HEK293 (cell line): ENCODE results near the gene ZSCAN32.
A peak's percentile ranks its signal among the peaks of the same experiment; 100 is the strongest.

Experiments used
- CTCF ChIA-PET: fragments of 350-600 bp; formaldehyde crosslinking; extraction: SDS; loops from one replicate; lab custom pipeline; 2021; ENCODE audit warnings: antibody characterized with exemption; lab: Yijun Ruan, JAX
- POLR2A ChIA-PET: fragments of 300-600 bp; formaldehyde crosslinking; extraction: SDS; loops from one replicate; lab custom pipeline; 2020; ENCODE audit warnings: antibody characterized with exemption, inconsistent platforms; lab: Yijun Ruan, JAX
- H3K27ac ChIP-seq: fragments of 200-500 bp; sonication (Bioruptor generic); 2 replicates; pipeline ENCODE4 v1.5.1; 2014; ENCODE audit warnings: low read depth, low read length, control low read depth, inconsistent platforms; ENCODE audit errors: extremely low read depth
- H3K36me3 ChIP-seq, 2 experiments: fragments of 200-500 bp in 1 of 2; sonication (Bioruptor generic) in 1 of 2; 1 replicate in 1 of 2; 2 replicates in 1 of 2; pipeline ENCODE4 v1.5.1; 2014 to 2017; ENCODE audit warnings: inconsistent platforms in 2 of 2, low read length in 2 of 2; ENCODE audit not compliant: control insufficient read depth in 2 of 2, insufficient read depth in 1 of 2
- H3K4me1 ChIP-seq: fragments of 200-500 bp; sonication (Bioruptor generic); 2 replicates; pipeline ENCODE4 v1.5.1; 2014; ENCODE audit warnings: mild to moderate bottlenecking, low read length, inconsistent platforms; ENCODE audit not compliant: control insufficient read depth, insufficient read depth
- H3K4me3 ChIP-seq: 2 replicates; pipeline ENCODE4 v1.5.1; 2011; ENCODE audit warnings: low read depth, mild to moderate bottlenecking, control low read depth, low read length, moderate library complexity
- H3K9me3 ChIP-seq: fragments of 200-500 bp; sonication (Bioruptor generic); 2 replicates; pipeline ENCODE4 v1.5.1; 2014; ENCODE audit warnings: low read depth, low read length, inconsistent platforms; ENCODE audit not compliant: control insufficient read depth, insufficient read depth
- EGR2 ChIP-seq: fragments of 450-650 bp; formaldehyde crosslinking; IDR thresholded peaks from 2 replicates; pipeline ENCODE4 v1.5.1; 2016; ENCODE audit warnings: low read depth, missing biosample characterization, missing genetic modification characterization
- MYNN ChIP-seq: fragments of 450-650 bp; formaldehyde crosslinking; IDR thresholded peaks from 2 replicates; pipeline ENCODE4 v1.5.1; 2016; ENCODE audit warnings: missing biosample characterization, missing genetic modification characterization, borderline replicate concordance
- SCRT2 ChIP-seq: fragments of 450-650 bp; formaldehyde crosslinking; IDR thresholded peaks from 2 replicates; pipeline ENCODE4 v1.5.1; 2016; ENCODE audit warnings: missing biosample characterization, missing genetic modification characterization
- SP2 ChIP-seq: fragments of 450-650 bp; formaldehyde crosslinking; IDR thresholded peaks from 2 replicates; pipeline ENCODE4 v1.5.1; 2016; ENCODE audit warnings: missing biosample characterization, missing genetic modification characterization
- SP3 ChIP-seq: fragments of 450-650 bp; formaldehyde crosslinking; IDR thresholded peaks from 2 replicates; pipeline ENCODE4 v1.5.1; 2016; ENCODE audit warnings: missing biosample characterization, missing genetic modification characterization
- ZNF155 ChIP-seq: fragments of 450-650 bp; formaldehyde crosslinking; IDR thresholded peaks from 2 replicates; pipeline ENCODE4 v1.5.1; 2016; ENCODE audit warnings: missing biosample characterization, missing genetic modification characterization
- ZNF174 ChIP-seq: fragments of 450-650 bp; formaldehyde crosslinking; IDR thresholded peaks from 2 replicates; pipeline ENCODE4 v1.5.0; 2017; ENCODE audit warnings: missing biosample characterization, mild to moderate bottlenecking, missing genetic modification characterization
- ZNF248 ChIP-seq: fragments of 450-650 bp; formaldehyde crosslinking; IDR thresholded peaks from 2 replicates; pipeline ENCODE4 v1.5.1; 2017; ENCODE audit warnings: missing biosample characterization, missing genetic modification characterization
- ZNF366 ChIP-seq: fragments of 450-650 bp; formaldehyde crosslinking; conservative IDR thresholded peaks from 2 replicates; pipeline ENCODE4 v1.5.1; 2016; ENCODE audit warnings: missing biosample characterization, missing genetic modification characterization
- ZNF398 ChIP-seq: fragments of 450-650 bp; formaldehyde crosslinking; IDR thresholded peaks from 2 replicates; pipeline ENCODE4 v1.5.1; 2017; ENCODE audit warnings: missing biosample characterization, missing genetic modification characterization
- ZNF571 ChIP-seq: fragments of 450-650 bp; formaldehyde crosslinking; IDR thresholded peaks from 2 replicates; pipeline ENCODE4 v1.5.0; 2017; ENCODE audit warnings: missing biosample characterization, missing genetic modification characterization
- ZNF692 ChIP-seq: fragments of 450-650 bp; formaldehyde crosslinking; IDR thresholded peaks from 2 replicates; pipeline ENCODE4 v1.5.1; 2016; ENCODE audit warnings: missing biosample characterization, missing genetic modification characterization
- ZNF76 ChIP-seq: fragments of 450-650 bp; formaldehyde crosslinking; IDR thresholded peaks from 2 replicates; pipeline ENCODE4; 2016; ENCODE audit warnings: low read depth, missing biosample characterization, missing genetic modification characterization, borderline replicate concordance
- ZNF777 ChIP-seq: fragments of 450-650 bp; formaldehyde crosslinking; IDR thresholded peaks from 2 replicates; pipeline ENCODE4 v1.5.1; 2017; ENCODE audit warnings: missing biosample characterization, missing genetic modification characterization, borderline replicate concordance
- ZNF837 ChIP-seq: fragments of 450-650 bp; formaldehyde crosslinking; IDR thresholded peaks from 2 replicates; pipeline ENCODE4 v1.5.1; 2016; ENCODE audit warnings: missing biosample characterization, missing genetic modification characterization
- ZSCAN16 ChIP-seq: fragments of 450-650 bp; formaldehyde crosslinking; IDR thresholded peaks from 2 replicates; pipeline ENCODE4 v1.5.1; 2016; ENCODE audit warnings: missing biosample characterization, missing genetic modification characterization
- ZXDB ChIP-seq: fragments of 450-650 bp; formaldehyde crosslinking; IDR thresholded peaks from 2 replicates; pipeline ENCODE4 v1.5.1; 2016; ENCODE audit warnings: missing biosample characterization, missing genetic modification characterization
- TF ChIP-seq, protein P1 (sequence below): fragments of 450-650 bp; formaldehyde crosslinking; IDR thresholded peaks from 2 replicates; pipeline ENCODE4 v1.5.1; 2016; ENCODE audit warnings: missing biosample characterization, missing genetic modification characterization
- TF ChIP-seq, protein P2 (sequence below): fragments of 450-650 bp; formaldehyde crosslinking; IDR thresholded peaks from 2 replicates; pipeline ENCODE4 v1.5.1; 2016; ENCODE audit warnings: missing biosample characterization, missing genetic modification characterization
- TF ChIP-seq, protein P3 (sequence below): fragments of 450-650 bp; formaldehyde crosslinking; IDR thresholded peaks from 2 replicates; pipeline ENCODE4 v1.5.1; 2016; ENCODE audit warnings: missing biosample characterization, missing genetic modification characterization
- TF ChIP-seq, protein P4 (sequence below): fragments of 450-650 bp; formaldehyde crosslinking; IDR thresholded peaks from 2 replicates; pipeline ENCODE4 v1.5.1; 2016; ENCODE audit warnings: missing biosample characterization, missing genetic modification characterization

The ZSCAN32 gene

GRCh38 chr16:3444032-3444388 is 43.2 kb upstream of the ZSCAN32 start (continued):
- TF ChIP-seq, protein P1, sequence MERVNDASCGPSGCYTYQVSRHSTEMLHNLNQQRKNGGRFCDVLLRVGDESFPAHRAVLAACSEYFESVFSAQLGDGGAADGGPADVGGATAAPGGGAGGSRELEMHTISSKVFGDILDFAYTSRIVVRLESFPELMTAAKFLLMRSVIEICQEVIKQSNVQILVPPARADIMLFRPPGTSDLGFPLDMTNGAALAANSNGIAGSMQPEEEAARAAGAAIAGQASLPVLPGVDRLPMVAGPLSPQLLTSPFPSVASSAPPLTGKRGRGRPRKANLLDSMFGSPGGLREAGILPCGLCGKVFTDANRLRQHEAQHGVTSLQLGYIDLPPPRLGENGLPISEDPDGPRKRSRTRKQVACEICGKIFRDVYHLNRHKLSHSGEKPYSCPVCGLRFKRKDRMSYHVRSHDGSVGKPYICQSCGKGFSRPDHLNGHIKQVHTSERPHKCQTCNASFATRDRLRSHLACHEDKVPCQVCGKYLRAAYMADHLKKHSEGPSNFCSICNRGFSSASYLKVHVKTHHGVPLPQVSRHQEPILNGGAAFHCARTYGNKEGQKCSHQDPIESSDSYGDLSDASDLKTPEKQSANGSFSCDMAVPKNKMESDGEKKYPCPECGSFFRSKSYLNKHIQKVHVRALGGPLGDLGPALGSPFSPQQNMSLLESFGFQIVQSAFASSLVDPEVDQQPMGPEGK: 0 out of 2 replicates have a peak, but pooled peaks have one; percentile 23
- TF ChIP-seq ZNF76 (tag by site-specific recombination) (no peak), SP2 (tag by site-specific recombination) (peak; percentile 29; the same call in 1 of the 2 replicates)

DNA sequence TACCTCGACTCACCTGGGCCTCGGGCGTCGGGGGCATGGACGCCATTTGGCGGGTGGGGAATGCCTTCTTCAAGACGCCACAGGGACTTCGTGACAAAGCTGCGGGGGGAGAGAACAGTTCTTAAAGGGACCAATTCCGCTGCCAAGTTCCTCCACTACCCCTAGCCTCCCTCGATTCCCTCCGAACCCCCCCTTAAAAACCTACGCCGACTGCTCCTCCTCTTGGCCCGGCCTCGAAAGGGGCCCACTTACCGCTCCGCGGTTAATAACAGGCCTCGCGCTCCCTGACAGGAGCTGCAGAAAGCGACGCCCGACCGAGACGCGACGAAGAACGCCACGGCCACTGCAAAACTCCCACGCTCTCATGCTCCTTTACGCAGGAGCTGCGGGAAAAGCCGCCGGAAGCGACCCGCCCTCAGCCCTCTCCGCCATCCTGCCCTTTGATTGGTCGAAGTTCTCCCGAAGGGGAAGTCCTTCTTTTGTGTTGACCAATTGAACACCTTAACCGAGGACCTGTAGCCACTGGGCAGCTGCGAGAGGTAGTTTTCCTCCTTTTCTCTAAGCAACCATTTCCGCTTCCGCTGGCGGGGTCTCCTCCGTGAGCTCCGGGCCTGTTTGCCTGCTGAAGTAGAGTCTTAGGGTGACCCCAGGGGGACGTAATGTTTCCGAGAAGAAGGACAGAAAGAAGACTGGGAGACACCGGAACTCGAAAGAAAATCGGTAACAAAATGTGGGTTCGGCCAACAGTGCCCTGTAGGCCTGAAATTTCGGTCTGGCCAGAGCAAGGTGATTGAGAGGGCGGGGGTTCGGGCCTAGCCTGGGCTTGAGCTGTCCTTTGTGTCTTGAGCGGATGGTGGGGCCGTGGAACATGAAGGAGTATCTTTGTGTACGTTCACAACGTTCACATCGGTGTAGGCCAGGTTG is 42.6 kb upstream of the ZSCAN32 start, which contains the start of the genes NAA60 and ZNF597:
Gene NAA60 (plus strand): TSS at position 573 of the 924 bp plus-strand sequence. CDS start 32,548 bp downstream, outside the sequence.
Gene ZNF597 (minus strand): TSS at position 397 of the 924 bp plus-strand sequence. CDS start 351 bp downstream, at position 46.
- Histone ChIP-seq H3K4me1 (no peaks in the 10 kb centered on the region), H3K4me3 (peak within 1 kb of the TSS; percentile 61), H3K27ac (peak within 1 kb of the TSS; percentile 32; the same call in 1 of the 2 replicates), H3K9me3 (no peaks in the 10 kb centered on the region), H3K36me3 (peaks cover 8 to 33% of the 10 kb centered on the region in 2 experiments; a peak in 2 of 3 replicates)
- ChIA-PET POLR2A (interaction anchor here (0.6 to 3.3 kb wide), 12 partner anchors 11 to 293 kb away, joined by 3 to 33 read pairs (median 6); partner anchors contain the start of genes CLUAP1, ZNF174, ZNF263 and ZSCAN32), CTCF (interaction anchor here (0.6 to 1.0 kb wide), 3 partner anchors 14 to 811 kb away, joined by 3 read pairs; no protein-coding TSS in a partner anchor)
- TF ChIP-seq, protein P2, sequence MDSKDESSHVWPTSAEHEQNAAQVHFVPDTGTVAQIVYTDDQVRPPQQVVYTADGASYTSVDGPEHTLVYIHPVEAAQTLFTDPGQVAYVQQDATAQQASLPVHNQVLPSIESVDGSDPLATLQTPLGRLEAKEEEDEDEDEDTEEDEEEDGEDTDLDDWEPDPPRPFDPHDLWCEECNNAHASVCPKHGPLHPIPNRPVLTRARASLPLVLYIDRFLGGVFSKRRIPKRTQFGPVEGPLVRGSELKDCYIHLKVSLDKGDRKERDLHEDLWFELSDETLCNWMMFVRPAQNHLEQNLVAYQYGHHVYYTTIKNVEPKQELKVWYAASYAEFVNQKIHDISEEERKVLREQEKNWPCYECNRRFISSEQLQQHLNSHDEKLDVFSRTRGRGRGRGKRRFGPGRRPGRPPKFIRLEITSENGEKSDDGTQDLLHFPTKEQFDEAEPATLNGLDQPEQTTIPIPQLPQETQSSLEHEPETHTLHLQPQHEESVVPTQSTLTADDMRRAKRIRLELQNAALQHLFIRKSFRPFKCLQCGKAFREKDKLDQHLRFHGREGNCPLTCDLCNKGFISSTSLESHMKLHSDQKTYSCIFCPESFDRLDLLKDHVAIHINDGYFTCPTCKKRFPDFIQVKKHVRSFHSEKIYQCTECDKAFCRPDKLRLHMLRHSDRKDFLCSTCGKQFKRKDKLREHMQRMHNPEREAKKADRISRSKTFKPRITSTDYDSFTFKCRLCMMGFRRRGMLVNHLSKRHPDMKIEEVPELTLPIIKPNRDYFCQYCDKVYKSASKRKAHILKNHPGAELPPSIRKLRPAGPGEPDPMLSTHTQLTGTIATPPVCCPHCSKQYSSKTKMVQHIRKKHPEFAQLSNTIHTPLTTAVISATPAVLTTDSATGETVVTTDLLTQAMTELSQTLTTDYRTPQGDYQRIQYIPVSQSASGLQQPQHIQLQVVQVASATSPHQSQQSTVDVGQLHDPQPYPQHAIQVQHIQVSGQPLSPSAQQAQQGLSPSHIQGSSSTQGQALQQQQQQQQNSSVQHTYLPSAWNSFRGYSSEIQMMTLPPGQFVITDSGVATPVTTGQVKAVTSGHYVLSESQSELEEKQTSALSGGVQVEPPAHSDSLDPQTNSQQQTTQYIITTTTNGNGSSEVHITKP (tag by site-specific recombination): peak; percentile 81
- no peak for TF ChIP-seq ZNF248 (tag by site-specific recombination)
- no peak for TF ChIP-seq ZNF777 (tag by site-specific recombination)
- TF ChIP-seq EGR2: peak; percentile 66
- TF ChIP-seq MYNN (tag by site-specific recombination): no peak
- TF ChIP-seq, protein P3, sequence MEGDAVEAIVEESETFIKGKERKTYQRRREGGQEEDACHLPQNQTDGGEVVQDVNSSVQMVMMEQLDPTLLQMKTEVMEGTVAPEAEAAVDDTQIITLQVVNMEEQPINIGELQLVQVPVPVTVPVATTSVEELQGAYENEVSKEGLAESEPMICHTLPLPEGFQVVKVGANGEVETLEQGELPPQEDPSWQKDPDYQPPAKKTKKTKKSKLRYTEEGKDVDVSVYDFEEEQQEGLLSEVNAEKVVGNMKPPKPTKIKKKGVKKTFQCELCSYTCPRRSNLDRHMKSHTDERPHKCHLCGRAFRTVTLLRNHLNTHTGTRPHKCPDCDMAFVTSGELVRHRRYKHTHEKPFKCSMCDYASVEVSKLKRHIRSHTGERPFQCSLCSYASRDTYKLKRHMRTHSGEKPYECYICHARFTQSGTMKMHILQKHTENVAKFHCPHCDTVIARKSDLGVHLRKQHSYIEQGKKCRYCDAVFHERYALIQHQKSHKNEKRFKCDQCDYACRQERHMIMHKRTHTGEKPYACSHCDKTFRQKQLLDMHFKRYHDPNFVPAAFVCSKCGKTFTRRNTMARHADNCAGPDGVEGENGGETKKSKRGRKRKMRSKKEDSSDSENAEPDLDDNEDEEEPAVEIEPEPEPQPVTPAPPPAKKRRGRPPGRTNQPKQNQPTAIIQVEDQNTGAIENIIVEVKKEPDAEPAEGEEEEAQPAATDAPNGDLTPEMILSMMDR (tag by site-specific recombination): no peak; the same call in 1 of the 2 replicates
- TF ChIP-seq ZNF571 (tag by site-specific recombination): no peak
- TF ChIP-seq, protein P4, sequence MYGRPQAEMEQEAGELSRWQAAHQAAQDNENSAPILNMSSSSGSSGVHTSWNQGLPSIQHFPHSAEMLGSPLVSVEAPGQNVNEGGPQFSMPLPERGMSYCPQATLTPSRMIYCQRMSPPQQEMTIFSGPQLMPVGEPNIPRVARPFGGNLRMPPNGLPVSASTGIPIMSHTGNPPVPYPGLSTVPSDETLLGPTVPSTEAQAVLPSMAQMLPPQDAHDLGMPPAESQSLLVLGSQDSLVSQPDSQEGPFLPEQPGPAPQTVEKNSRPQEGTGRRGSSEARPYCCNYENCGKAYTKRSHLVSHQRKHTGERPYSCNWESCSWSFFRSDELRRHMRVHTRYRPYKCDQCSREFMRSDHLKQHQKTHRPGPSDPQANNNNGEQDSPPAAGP (tag by site-specific recombination): peak; percentile 18; the same call in 1 of the 2 replicates
- peak; percentile 77; the same call in 1 of the 2 replicates for TF ChIP-seq ZNF398
- TF ChIP-seq ZNF366 (tag by site-specific recombination): peak; percentile 64
- peak; percentile 93 for TF ChIP-seq ZNF837 (tag by site-specific recombination)
- TF ChIP-seq ZSCAN16 (tag by site-specific recombination): no peak
- TF ChIP-seq ZNF692 (tag by site-specific recombination): peak; percentile 71
- TF ChIP-seq SP3 (tag by site-specific recombination): peak; percentile 73
- TF ChIP-seq SCRT2 (tag by site-specific recombination): peak; percentile 84
- no peak for TF ChIP-seq ZNF174 (tag by site-specific recombination)
- peak; percentile 97 for TF ChIP-seq ZXDB (tag by site-specific recombination)
- TF ChIP-seq ZNF155 (tag by site-specific recombination): no peak
